Small intestine (tissue), 7 donors: ENCODE data around the gene GLIS2. TPM values are rescaled to one million over a fixed set of nuclear protein-coding genes. Genes with fewer than 3 reads are reported as not detected.

Experiments
- DNase-seq, 2 donors: peaks; one replicate each; pipeline versions ENCODE4 v3.0.0 to v3.0.0-alpha.2; 2013
- FAIRE-seq: peaks from 2 replicates; lab custom pipeline; 2012; peaks lifted over from hg19 to GRCh38; lab: Jason Lieb, UNC
- H3K27ac ChIP-seq, 3 donors: one replicate each; pipeline ENCODE4 v1.5.1; 2013; ENCODE audit warnings: low read length in 2 of 3, mild to moderate bottlenecking in 2 of 3, control low read depth in 1 of 3, inconsistent platforms in 1 of 3, low read depth in 1 of 3, moderate library complexity in 1 of 3
- H3K27me3 ChIP-seq, 3 donors: one replicate each; pipeline ENCODE4 v1.6.1; 2013; ENCODE audit warnings: low read length in 3 of 3, inconsistent platforms in 1 of 3; ENCODE audit not compliant: control insufficient read depth in 3 of 3, insufficient read depth in 3 of 3
- H3K36me3 ChIP-seq, 3 donors: one replicate each; pipeline ENCODE4 v1.6.1; 2013; ENCODE audit warnings: low read length in 3 of 3, inconsistent platforms in 1 of 3, low read depth in 1 of 3, mild to moderate bottlenecking in 1 of 3, moderate library complexity in 1 of 3; ENCODE audit not compliant: control insufficient read depth in 3 of 3, insufficient read depth in 2 of 3
- H3K4me1 ChIP-seq, 3 donors: one replicate each; pipeline ENCODE4 v1.6.1; 2013; ENCODE audit warnings: low read length in 2 of 3, inconsistent platforms in 1 of 3, low read depth in 1 of 3, mild to moderate bottlenecking in 1 of 3, moderate library complexity in 1 of 3; ENCODE audit not compliant: control insufficient read depth in 3 of 3, insufficient read depth in 2 of 3
- H3K4me3 ChIP-seq, 3 donors: one replicate each; pipeline ENCODE4 v1.5.1; 2013; ENCODE audit warnings: low read length in 3 of 3, control low read depth in 1 of 3, inconsistent platforms in 1 of 3, low read depth in 1 of 3, mild to moderate bottlenecking in 1 of 3, moderate library complexity in 1 of 3
- H3K9me3 ChIP-seq, 2 donors: one replicate each; pipeline ENCODE4 v1.6.1; 2013; ENCODE audit warnings: low read depth in 1 of 2, low read length in 1 of 2; ENCODE audit not compliant: control insufficient read depth in 2 of 2, insufficient read depth in 1 of 2
- WGBS, 3 donors: extraction: QIAGEN DNeasy Blood & Tissue Kit; methylation state at CpG; one replicate each; pipeline ENCODE4 v1.1.7; 2013; 5-methylcytosine and 5-hydroxymethylcytosine counted together
- polyA plus RNA-seq, 4 donors: library from polyadenylated mRNA; stranded (reverse) in 3 of 4; unstranded in 1 of 4; fragments of 200-250 nt in 3 of 4; fragments of 120-200 nt in 1 of 4; gene quantifications; one replicate each; pipeline versions ENCODE4 v1.2.1 to v1.2.3, GENCODE V29; 2013
- donor health status: healthy with polysubstance abuse.
- donor health status: control.
- donor health status: control.
- donor health status: Bipolar disorder and iron deficiency.
- donor health status: healthy.

The GLIS2 gene
- polyA plus RNA-seq, 4 donors, result 0.22 to 14.3 (median 2.3) TPM

GRCh38 chr16:4381072-4381934, 65.4 kb downstream of the GLIS2 start:
- Histone ChIP-seq H3K27me3 (no peaks in the 10 kb centered on the region), H3K9me3 (no peaks in the 10 kb centered on the region), H3K36me3 (peaks cover 0 to 89% (median 12%) of the 10 kb centered on the region in 3 donors), H3K27ac (no peak overlapping the region), H3K4me3 (no peak overlapping the region), H3K4me1 (no peaks in the 10 kb centered on the region)
- FAIRE-seq (no peak), DNase-seq (no peak)
- WGBS, 3 donors, result 93 to 97% (median 94%) methylated on average over 57 to 59 of the region's 59 CpGs

GRCh38 chr16:4381935-4382794, 66.3 kb downstream of the GLIS2 start:
- no peaks in the 10 kb centered on the region for H3K4me1 ChIP-seq
- H3K9me3 ChIP-seq, result no peaks in the 10 kb centered on the region
- DNase-seq, result no peak
- H3K36me3 ChIP-seq, result peaks cover 0 to 92% (median 16%) of the 10 kb centered on the region in 3 donors
- WGBS, 3 donors, result 94 to 97% (median 94%) methylated on average over 52 to 55 of the region's 55 CpGs
- H3K27me3 ChIP-seq, result no peaks in the 10 kb centered on the region
- FAIRE-seq, result no peak
- H3K4me3 ChIP-seq, result no peak overlapping the region
- no peak overlapping the region for H3K27ac ChIP-seq

GRCh38 chr16:4382795-4383357, 67.0 kb downstream of the GLIS2 start:
- DNase-seq, result no peak
- 86 to 96% (median 91%) methylated on average over 21 of the region's 21 CpGs for WGBS, 3 donors
- Histone ChIP-seq H3K9me3 (no peaks in the 10 kb centered on the region), H3K4me1 (no peaks in the 10 kb centered on the region), H3K27me3 (no peaks in the 10 kb centered on the region), H3K27ac (no peak overlapping the region), H3K36me3 (peaks cover 0 to 94% (median 17%) of the 10 kb centered on the region in 3 donors), H3K4me3 (no peak overlapping the region)
- FAIRE-seq, result no peak

GRCh38 chr16:4383591-4384444, 68.0 kb downstream of the GLIS2 start:
- peaks cover 0 to 94% (median 19%) of the 10 kb centered on the region in 3 donors for H3K36me3 ChIP-seq
- H3K27ac ChIP-seq, result no peak overlapping the region
- H3K27me3 ChIP-seq, result no peaks in the 10 kb centered on the region
- H3K4me1 ChIP-seq, result no peaks in the 10 kb centered on the region
- H3K4me3 ChIP-seq, result no peak overlapping the region
- DNase-seq, result no peak
- FAIRE-seq, result no peak
- 92 to 94% (median 94%) methylated on average over 12 of the region's 12 CpGs for WGBS, 3 donors
- H3K9me3 ChIP-seq, result no peaks in the 10 kb centered on the region

- no peaks in the 10 kb centered on the region for H3K27me3 ChIP-seq
- FAIRE-seq (no peak), DNase-seq (no peak)
- no peak overlapping the region for H3K4me3 ChIP-seq
- H3K4me1 ChIP-seq, result no peaks in the 10 kb centered on the region
- H3K9me3 ChIP-seq, result no peaks in the 10 kb centered on the region
- peaks cover 0 to 96% (median 20%) of the 10 kb centered on the region in 3 donors for H3K36me3 ChIP-seq
- H3K27ac ChIP-seq, result no peak overlapping the region
- 71 to 89% (median 85%) methylated on average over 14 to 20 of the region's 20 CpGs for WGBS, 3 donors
These were observed 68.7 kb downstream of the GLIS2 start for GRCh38 chr16:4384509-4384942.

- H3K36me3 ChIP-seq, result peaks cover 0 to 98% (median 20%) of the 10 kb centered on the region in 3 donors
- no peak for DNase-seq
- 84 to 86% (median 86%) methylated on average over 20 of the region's 20 CpGs for WGBS, 3 donors
These were observed 69.4 kb downstream of the GLIS2 start for GRCh38 chr16:4385066-4385788.

GRCh38 chr16:4385789-4386450, 70.1 kb downstream of the GLIS2 start:
- FAIRE-seq, result no peak
- Histone ChIP-seq H3K36me3 (peaks cover 0 to 98% (median 16%) of the 10 kb centered on the region in 3 donors), H3K27ac (no peak overlapping the region), H3K4me1 (no peaks in the 10 kb centered on the region), H3K27me3 (no peaks in the 10 kb centered on the region), H3K4me3 (no peak overlapping the region), H3K9me3 (no peaks in the 10 kb centered on the region)
- WGBS, 3 donors, result 80 to 87% (median 83%) methylated on average over 11 of the region's 11 CpGs
- DNase-seq, result no peak

More at GRCh38 chr16:4385066-4385788, 69.4 kb downstream of the GLIS2 start:
- no peak overlapping the region for H3K4me3 ChIP-seq
- FAIRE-seq, result no peak
- H3K27ac ChIP-seq, result no peak overlapping the region
- no peaks in the 10 kb centered on the region for H3K4me1 ChIP-seq
- no peaks in the 10 kb centered on the region for H3K9me3 ChIP-seq
- no peaks in the 10 kb centered on the region for H3K27me3 ChIP-seq
